ENCODE measurements around the gene CD8B.
"Not testable (repeated sequence)": the region's sequence is repeated elsewhere in the genome, so short reads cannot be mapped to it uniquely, and the experiment has no call there.

DNA sequence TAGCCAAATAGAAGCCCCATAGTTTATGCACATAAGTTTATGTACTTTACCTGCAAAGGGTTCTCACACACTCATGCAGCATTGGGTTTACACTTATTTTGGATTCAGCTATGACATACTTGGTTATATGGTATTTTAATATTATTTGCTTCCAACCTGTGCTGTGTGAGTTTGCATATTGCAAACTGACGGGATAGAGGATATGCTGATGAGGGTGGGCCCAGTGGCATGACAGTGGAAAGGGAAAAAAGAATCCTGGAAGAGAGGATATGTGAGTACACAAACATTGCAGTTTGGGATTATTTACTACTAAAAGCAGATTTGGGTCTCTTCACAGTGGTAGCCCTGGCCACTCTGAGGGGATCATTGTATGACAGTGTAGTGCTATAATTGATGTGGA, 44.2 kb upstream of the CD8B start:
- TF ChIP-seq POLR2A, POLR2AphosphoS5 (IDR thresholded peaks at IDR 0.05; ENCODE audit: low read depth, low read length): not testable (repeated sequence)

Measured in GM12891 (cell line).